HCT116 (cell line): ENCODE measurements around the gene DIP2B. TPM values are rescaled to one million over a fixed set of nuclear protein-coding genes. Genes with fewer than 3 reads are reported as not detected.

Source experiments
- ATAC-seq: fragments of 200-7000 bp; cut with Tn5 transposase; 2 replicates; pipeline ENCODE4 v1.9.1; 2020; ENCODE audit warnings: mild to moderate bottlenecking, moderate library complexity
- BruUV-seq: library from RNA; stranded (reverse); fragments of 400-500 nt; replicated peaks from 2 replicates; lab custom pipeline; 2021; lab: Mats Ljungman, UMichigan
- CTCF ChIA-PET: fragments of 300-600 bp; sonication (Branson Sonifier 250); formaldehyde crosslinking; loops from one replicate; lab custom pipeline; 2021; ENCODE audit warnings: antibody characterized with exemption; lab: Charles Lee
- POLR2A ChIA-PET: fragments of 300-600, 350-600 bp; sonication (Branson Sonifier 250); formaldehyde crosslinking; loops from one replicate; lab custom pipeline; 2021; ENCODE audit warnings: antibody characterized with exemption; lab: Charles Lee
- RAD21 ChIA-PET, 2 experiments: fragments of 300-600 bp; sonication (Branson Sonifier 250); formaldehyde crosslinking; loops; one replicate each; lab custom pipeline; 2023; ENCODE audit warnings: low total read pairs in 2 of 2; ENCODE audit not compliant: uncharacterized antibody in 2 of 2, unreplicated experiment in 2 of 2, low non-redundant PET in 1 of 2; lab: Charles Lee
- DNase-seq: peaks from one replicate; pipeline ENCODE4 v3.0.0-alpha.2; 2010; ENCODE audit warnings: low read depth, low spot score
- H2AFZ ChIP-seq: fragments of 200-600 bp; shearing (Covaris generic), sonication (generic); 2 replicates; pipeline ENCODE4 v1.6.1; 2017; ENCODE audit warnings: low read depth, mixed run types, mixed read lengths, antibody characterized with exemption, low read length; ENCODE audit not compliant: poor library complexity, severe bottlenecking
- H3K27ac ChIP-seq: 2 replicates; pipeline ENCODE4 v1.5.1; 2012; ENCODE audit warnings: low read depth, low read length
- H3K27me3 ChIP-seq: fragments of 200-600 bp; sonication (generic); 2 replicates; pipeline ENCODE4 v1.6.1; 2016; ENCODE audit warnings: mixed run types, low read length, mixed read lengths; ENCODE audit not compliant: insufficient read depth
- H3K36me3 ChIP-seq, 2 experiments: fragments of 200-500 bp in 1 of 2; fragments of 200-600 bp in 1 of 2; sonication (Bioruptor generic) in 1 of 2; sonication (generic) in 1 of 2; 2 replicates each; pipeline versions ENCODE4 v1.5.1 to v1.6.1; 2014 to 2016; ENCODE audit warnings: low read length in 2 of 2, inconsistent platforms in 1 of 2, mixed read lengths in 1 of 2, mixed run types in 1 of 2; ENCODE audit not compliant: insufficient read depth in 2 of 2, control insufficient read depth in 1 of 2
- H3K4me1 ChIP-seq, 2 experiments: fragments of 200-600 bp in 1 of 2; sonication (generic) in 1 of 2; 2 replicates each; pipeline versions ENCODE4 v1.5.1 to v1.6.1; 2012 to 2017; ENCODE audit warnings: low read length in 2 of 2, inconsistent platforms in 1 of 2, mild to moderate bottlenecking in 1 of 2, mixed read lengths in 1 of 2, mixed run types in 1 of 2, moderate library complexity in 1 of 2; ENCODE audit not compliant: insufficient read depth in 2 of 2, control insufficient read depth in 1 of 2
- H3K4me2 ChIP-seq: fragments of 200-600 bp; sonication (generic); 2 replicates; pipeline ENCODE4 v1.6.1; 2017; ENCODE audit warnings: mixed run types, low read length, mixed read lengths
- H3K4me3 ChIP-seq, 2 experiments: fragments of 200-600 bp in 1 of 2; sonication (generic) in 1 of 2; replicated peaks in 1 of 2; 2 replicates each; pipeline ENCODE4 v1.5.1; 2011 to 2016; ENCODE audit warnings: low read length in 2 of 2, control low read depth in 1 of 2, low read depth in 1 of 2, mild to moderate bottlenecking in 1 of 2, mixed read lengths in 1 of 2, mixed run types in 1 of 2
- H3K79me2 ChIP-seq: fragments of 200-600 bp; sonication (generic); 2 replicates; pipeline ENCODE4 v1.6.1; 2017; ENCODE audit warnings: mild to moderate bottlenecking, mixed run types, low read length, moderate library complexity, mixed read lengths; ENCODE audit not compliant: insufficient read depth
- H3K9ac ChIP-seq: fragments of 200-600 bp; sonication (generic); 2 replicates; pipeline ENCODE4 v1.6.1; 2016; ENCODE audit warnings: low read length, mixed read lengths
- H3K9me2 ChIP-seq: fragments of 200-600 bp; sonication (generic), shearing (Covaris generic); 2 replicates; pipeline ENCODE4 v1.6.1; 2017; ENCODE audit warnings: mixed run types, mild to moderate bottlenecking, moderate library complexity; ENCODE audit not compliant: insufficient read depth
- H3K9me3 ChIP-seq, 2 experiments: fragments of 200-500 bp in 1 of 2; fragments of 200-600 bp in 1 of 2; sonication (Bioruptor generic) in 1 of 2; sonication (generic) in 1 of 2; 2 replicates each; pipeline ENCODE4 v1.6.1; 2014 to 2017; ENCODE audit warnings: low read length in 2 of 2, mixed read lengths in 2 of 2, inconsistent platforms in 1 of 2, low read depth in 1 of 2, mild to moderate bottlenecking in 1 of 2, mixed run types in 1 of 2, moderate library complexity in 1 of 2; ENCODE audit not compliant: control insufficient read depth in 1 of 2, insufficient read depth in 1 of 2
- H4K20me1 ChIP-seq: fragments of 200-600 bp; sonication (generic), shearing (Covaris generic); 2 replicates; pipeline ENCODE4 v1.6.1; 2017; ENCODE audit warnings: mixed run types, mild to moderate bottlenecking, moderate library complexity; ENCODE audit not compliant: insufficient read depth
- CBX3 ChIP-seq: IDR thresholded peaks from 2 replicates; pipeline ENCODE4 v1.6.1; 2012; ENCODE audit warnings: low read depth
- ELF1 ChIP-seq: IDR thresholded peaks from 2 replicates; pipeline ENCODE4 v1.6.1; 2012; ENCODE audit warnings: low read depth, borderline replicate concordance
- EZH2 ChIP-seq: fragments of 200-600 bp; sonication (generic); IDR thresholded peaks from 2 replicates; pipeline ENCODE4 v1.6.1; 2017; ENCODE audit warnings: antibody characterized with exemption, mixed run types
- EZH2phosphoT487 ChIP-seq: fragments of 200-600 bp; IDR thresholded peaks from 2 replicates; pipeline ENCODE4 v1.6.1; 2018; ENCODE audit warnings: antibody characterized with exemption, borderline replicate concordance
- FOSL1 ChIP-seq: IDR thresholded peaks from 2 replicates; pipeline ENCODE4 v1.6.1; 2012; ENCODE audit warnings: low read depth
- POLR2A ChIP-seq: IDR thresholded peaks from 2 replicates; pipeline ENCODE4 v1.7.0; 2011; ENCODE audit warnings: borderline replicate concordance; ENCODE audit not compliant: insufficient read depth, insufficient read length; ENCODE audit errors: extremely low read depth
- SIN3A ChIP-seq: IDR thresholded peaks from 2 replicates; pipeline ENCODE4 v1.6.1; 2012; ENCODE audit warnings: low read depth
- SP1 ChIP-seq: IDR thresholded peaks from 2 replicates; pipeline ENCODE4 v1.6.1; 2012; ENCODE audit warnings: low read depth
- SRF ChIP-seq: IDR thresholded peaks from 2 replicates; pipeline ENCODE4 v1.6.1; 2012; ENCODE audit warnings: low read depth
- ZNF274 ChIP-seq: fragments of 200-500 bp; sonication (Bioruptor generic); IDR thresholded peaks from 2 replicates; pipeline ENCODE4 v1.6.1; 2014; ENCODE audit warnings: mild to moderate bottlenecking, low read depth, low read length, inconsistent platforms
- intact Hi-C: fragments of 100-400 bp; cut with micrococcal nuclease; formaldehyde crosslinking; loops from 2 replicates; pipeline ENCODE4 v1.10.0; 2022
- total RNA-seq: library from RNA; stranded (reverse); gene quantifications from one replicate; pipeline ENCODE4 v1.2.1, GENCODE V29; 2021; ENCODE audit not compliant: unreplicated experiment
- TF ChIP-seq, protein P1 (sequence below): IDR thresholded peaks from 2 replicates; pipeline ENCODE4 v1.6.1; 2012; ENCODE audit warnings: low read depth
- TF ChIP-seq, protein P2 (sequence below): IDR thresholded peaks from 2 replicates; pipeline ENCODE4 v1.6.1; 2012
- TF ChIP-seq, protein P3 (sequence below): IDR thresholded peaks from 2 replicates; pipeline ENCODE4 v1.6.1; 2011; ENCODE audit warnings: mild to moderate bottlenecking, low read length, moderate library complexity; ENCODE audit not compliant: insufficient replicate concordance; ENCODE audit errors: extremely low read depth

Gene DIP2B
- total RNA-seq, 1 experiment from 2014 or later, result 32.3 TPM

DNA sequence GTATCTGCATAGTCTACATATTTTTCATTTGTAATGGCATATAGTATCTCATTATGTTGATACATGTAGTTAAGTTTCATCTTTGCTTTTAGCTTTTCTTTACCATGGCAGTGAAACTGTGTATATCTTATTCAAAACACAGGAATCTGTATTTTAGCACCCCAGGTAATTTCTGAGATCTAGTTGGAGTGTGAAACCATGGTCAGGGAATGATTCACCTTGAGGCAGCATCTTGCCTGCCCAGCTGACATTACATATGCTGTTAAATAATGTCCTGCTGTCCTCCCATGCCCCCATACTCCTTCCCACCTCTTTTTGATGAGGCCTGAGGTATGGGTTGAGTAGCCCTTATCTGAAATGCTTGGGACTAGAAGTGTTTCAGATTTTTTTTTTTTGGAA lies 133.7 kb downstream of the DIP2B start:
- no peaks in the 10 kb centered on the region for H3K9me2 ChIP-seq
- no peak for DNase-seq
- H3K4me2 ChIP-seq, result no peak overlapping the region
- peaks cover 19 to 23% of the 10 kb centered on the region in 2 experiments for H3K4me1 ChIP-seq
- H3K9ac ChIP-seq, result no peak overlapping the region
- no TSS peak for BruUV-seq
- H3K27me3 ChIP-seq, result no peaks in the 10 kb centered on the region
- no peak for TF ChIP-seq SIN3A
- TF ChIP-seq ZNF274, result no peak
- TF ChIP-seq SP1, result no peak
- TF ChIP-seq CBX3, result no peak
- TF ChIP-seq EZH2, result no peak
- no peak for TF ChIP-seq EZH2phosphoT487
- no peak for TF ChIP-seq FOSL1
- no peak for TF ChIP-seq SRF
- TF ChIP-seq ELF1, result no peak
- TF ChIP-seq POLR2A, result no peak
- TF ChIP-seq, protein P1, sequence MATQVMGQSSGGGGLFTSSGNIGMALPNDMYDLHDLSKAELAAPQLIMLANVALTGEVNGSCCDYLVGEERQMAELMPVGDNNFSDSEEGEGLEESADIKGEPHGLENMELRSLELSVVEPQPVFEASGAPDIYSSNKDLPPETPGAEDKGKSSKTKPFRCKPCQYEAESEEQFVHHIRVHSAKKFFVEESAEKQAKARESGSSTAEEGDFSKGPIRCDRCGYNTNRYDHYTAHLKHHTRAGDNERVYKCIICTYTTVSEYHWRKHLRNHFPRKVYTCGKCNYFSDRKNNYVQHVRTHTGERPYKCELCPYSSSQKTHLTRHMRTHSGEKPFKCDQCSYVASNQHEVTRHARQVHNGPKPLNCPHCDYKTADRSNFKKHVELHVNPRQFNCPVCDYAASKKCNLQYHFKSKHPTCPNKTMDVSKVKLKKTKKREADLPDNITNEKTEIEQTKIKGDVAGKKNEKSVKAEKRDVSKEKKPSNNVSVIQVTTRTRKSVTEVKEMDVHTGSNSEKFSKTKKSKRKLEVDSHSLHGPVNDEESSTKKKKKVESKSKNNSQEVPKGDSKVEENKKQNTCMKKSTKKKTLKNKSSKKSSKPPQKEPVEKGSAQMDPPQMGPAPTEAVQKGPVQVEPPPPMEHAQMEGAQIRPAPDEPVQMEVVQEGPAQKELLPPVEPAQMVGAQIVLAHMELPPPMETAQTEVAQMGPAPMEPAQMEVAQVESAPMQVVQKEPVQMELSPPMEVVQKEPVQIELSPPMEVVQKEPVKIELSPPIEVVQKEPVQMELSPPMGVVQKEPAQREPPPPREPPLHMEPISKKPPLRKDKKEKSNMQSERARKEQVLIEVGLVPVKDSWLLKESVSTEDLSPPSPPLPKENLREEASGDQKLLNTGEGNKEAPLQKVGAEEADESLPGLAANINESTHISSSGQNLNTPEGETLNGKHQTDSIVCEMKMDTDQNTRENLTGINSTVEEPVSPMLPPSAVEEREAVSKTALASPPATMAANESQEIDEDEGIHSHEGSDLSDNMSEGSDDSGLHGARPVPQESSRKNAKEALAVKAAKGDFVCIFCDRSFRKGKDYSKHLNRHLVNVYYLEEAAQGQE, result no peak
- TF ChIP-seq, protein P2, sequence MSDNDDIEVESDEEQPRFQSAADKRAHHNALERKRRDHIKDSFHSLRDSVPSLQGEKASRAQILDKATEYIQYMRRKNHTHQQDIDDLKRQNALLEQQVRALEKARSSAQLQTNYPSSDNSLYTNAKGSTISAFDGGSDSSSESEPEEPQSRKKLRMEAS, result no peak
- TF ChIP-seq, protein P3, sequence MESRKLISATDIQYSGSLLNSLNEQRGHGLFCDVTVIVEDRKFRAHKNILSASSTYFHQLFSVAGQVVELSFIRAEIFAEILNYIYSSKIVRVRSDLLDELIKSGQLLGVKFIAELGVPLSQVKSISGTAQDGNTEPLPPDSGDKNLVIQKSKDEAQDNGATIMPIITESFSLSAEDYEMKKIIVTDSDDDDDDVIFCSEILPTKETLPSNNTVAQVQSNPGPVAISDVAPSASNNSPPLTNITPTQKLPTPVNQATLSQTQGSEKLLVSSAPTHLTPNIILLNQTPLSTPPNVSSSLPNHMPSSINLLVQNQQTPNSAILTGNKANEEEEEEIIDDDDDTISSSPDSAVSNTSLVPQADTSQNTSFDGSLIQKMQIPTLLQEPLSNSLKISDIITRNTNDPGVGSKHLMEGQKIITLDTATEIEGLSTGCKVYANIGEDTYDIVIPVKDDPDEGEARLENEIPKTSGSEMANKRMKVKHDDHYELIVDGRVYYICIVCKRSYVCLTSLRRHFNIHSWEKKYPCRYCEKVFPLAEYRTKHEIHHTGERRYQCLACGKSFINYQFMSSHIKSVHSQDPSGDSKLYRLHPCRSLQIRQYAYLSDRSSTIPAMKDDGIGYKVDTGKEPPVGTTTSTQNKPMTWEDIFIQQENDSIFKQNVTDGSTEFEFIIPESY, result no peak
- TF ChIP-seq, all 23 proteins: peak for 0
- Histone ChIP-seq H3K27ac (no peak overlapping the region), H3K4me3 (no peak overlapping the region), H3K79me2 (peaks cover 14% of the 10 kb centered on the region; the same call in 1 of the 2 replicates), H2AFZ (no peak overlapping the region), H3K9me3 (no peaks in the 10 kb centered on the region), H4K20me1 (no peaks in the 10 kb centered on the region), H3K36me3 (no peaks in the 10 kb centered on the region)
- POLR2A ChIA-PET, result no interaction called here
- CTCF ChIA-PET, result interaction anchor here (0.6 to 3.5 kb wide), 11 partner anchors 9 to 1904 kb away, joined by 3 to 38 read pairs (median 3); partner anchors contain the start of gene DIP2B
- RAD21 ChIA-PET, result interaction anchor here (1.0 to 1.1 kb wide), 3 partner anchors 129 to 134 kb away, joined by 3 to 5 read pairs (median 4); partner anchors contain the start of gene DIP2B (in 2 of the 2)
- ATAC-seq, result no peak
- intact Hi-C loops, result loop anchor here (1.0 kb wide), 1 partner anchor 133 kb away; no protein-coding TSS in a partner anchor
